Panc1 (cell line): ENCODE data around the gene NT5DC3. TPM values are rescaled to one million over a fixed set of nuclear protein-coding genes. Genes with fewer than 3 reads are reported as not detected.

Source experiments
- ATAC-seq: fragments of 200-7000 bp; cut with Tn5 transposase; 2 replicates; pipeline ENCODE4 v1.9.1; 2020; ENCODE audit warnings: mild to moderate bottlenecking, moderate library complexity
- BruUV-seq: library from RNA; stranded (reverse); fragments of 400-500 nt; replicated peaks from 2 replicates; lab custom pipeline; 2021; lab: Mats Ljungman, UMichigan
- CTCF ChIA-PET: fragments of 300-600 bp; sonication (Branson Sonifier 250); formaldehyde crosslinking; loops from one replicate; lab custom pipeline; 2022; ENCODE audit warnings: antibody characterized with exemption; lab: Charles Lee
- POLR2A ChIA-PET: fragments of 300-600 bp; sonication (Branson Sonifier 250); formaldehyde crosslinking; loops from one replicate; lab custom pipeline; 2022; ENCODE audit warnings: antibody characterized with exemption; lab: Charles Lee
- DNase-seq: peaks from one replicate; pipeline ENCODE4 v3.0.0-alpha.2; 2010; ENCODE audit warnings: low read depth, low spot score
- H3K27ac ChIP-seq: 2 replicates; pipeline ENCODE4 v1.5.1; 2011; ENCODE audit warnings: mild to moderate bottlenecking, low read length, inconsistent platforms
- H3K27me3 ChIP-seq: fragments of 200-500 bp; sonication (Bioruptor generic); 2 replicates; pipeline ENCODE4 v1.6.0; 2014; ENCODE audit warnings: low read length, inconsistent platforms; ENCODE audit not compliant: control insufficient read depth, insufficient read depth
- H3K36me3 ChIP-seq: fragments of 200-500 bp; sonication (Bioruptor generic); 2 replicates; pipeline ENCODE4 v1.5.1; 2014; ENCODE audit warnings: inconsistent platforms, mild to moderate bottlenecking, low read length, moderate library complexity; ENCODE audit not compliant: control insufficient read depth, insufficient read depth
- H3K4me1 ChIP-seq: 2 replicates; pipeline ENCODE4 v1.5.1; 2011; ENCODE audit warnings: inconsistent platforms, mild to moderate bottlenecking, low read length, moderate library complexity; ENCODE audit not compliant: control insufficient read depth, insufficient read depth
- H3K4me3 ChIP-seq, 2 experiments: 2 replicates each; pipeline ENCODE4 v1.5.1; 2011 to 2012; ENCODE audit warnings: low read depth in 2 of 2, low read length in 2 of 2, mild to moderate bottlenecking in 2 of 2, inconsistent platforms in 1 of 2, moderate library complexity in 1 of 2
- H3K9me3 ChIP-seq: fragments of 200-500 bp; sonication (Bioruptor generic); 2 replicates; pipeline ENCODE4 v1.5.1; 2014; ENCODE audit warnings: low read depth, mild to moderate bottlenecking, inconsistent platforms, low read length, moderate library complexity; ENCODE audit not compliant: control insufficient read depth, insufficient read depth
- CTCF ChIP-seq: fragments of 450-650 bp; IDR thresholded peaks from 2 replicates; pipeline ENCODE4 v1.5.1; 2017; ENCODE audit warnings: mild to moderate bottlenecking
- POLR2AphosphoS5 ChIP-seq: IDR thresholded peaks from 2 replicates; pipeline ENCODE4 v1.6.1; 2012; ENCODE audit warnings: mild to moderate bottlenecking, low read depth, low read length, moderate library complexity
- SIN3A ChIP-seq: IDR thresholded peaks from 2 replicates; pipeline ENCODE4 v1.6.1; 2012; ENCODE audit warnings: low read depth, mild to moderate bottlenecking, low read length, moderate library complexity, borderline replicate concordance; ENCODE audit not compliant: insufficient read depth
- TCF7L2 ChIP-seq: IDR thresholded peaks from 2 replicates; pipeline ENCODE4 v1.6.1; 2011; ENCODE audit warnings: mild to moderate bottlenecking, low read depth, low read length, inconsistent platforms
- in situ Hi-C: cut with HindIII; loops from 2 replicates; pipeline ENCODE4 v1.10.0; 2016; ENCODE audit warnings: low sequenced_read_pairs, low pct_unique_long_range_greater_than_20kb
- intact Hi-C: fragments of 100-400 bp; cut with micrococcal nuclease; formaldehyde crosslinking; loops from one replicate; pipeline ENCODE4 v1.10.0; 2022; ENCODE audit not compliant: unreplicated experiment
- total RNA-seq: library from RNA; stranded (reverse); gene quantifications from one replicate; pipeline ENCODE4 v1.2.1, GENCODE V29; 2021; ENCODE audit not compliant: unreplicated experiment
- TF ChIP-seq, protein P1 (sequence below), 2 experiments: IDR thresholded peaks; 2 replicates each; pipeline ENCODE4 v1.6.1; 2011 to 2012; ENCODE audit warnings: low read depth in 2 of 2, control low read depth in 1 of 2, low read length in 1 of 2, mild to moderate bottlenecking in 1 of 2, moderate library complexity in 1 of 2; ENCODE audit not compliant: insufficient read depth in 1 of 2

The NT5DC3 gene
- total RNA-seq, 1 experiment from 2014 or later = 24.9 TPM

DNA sequence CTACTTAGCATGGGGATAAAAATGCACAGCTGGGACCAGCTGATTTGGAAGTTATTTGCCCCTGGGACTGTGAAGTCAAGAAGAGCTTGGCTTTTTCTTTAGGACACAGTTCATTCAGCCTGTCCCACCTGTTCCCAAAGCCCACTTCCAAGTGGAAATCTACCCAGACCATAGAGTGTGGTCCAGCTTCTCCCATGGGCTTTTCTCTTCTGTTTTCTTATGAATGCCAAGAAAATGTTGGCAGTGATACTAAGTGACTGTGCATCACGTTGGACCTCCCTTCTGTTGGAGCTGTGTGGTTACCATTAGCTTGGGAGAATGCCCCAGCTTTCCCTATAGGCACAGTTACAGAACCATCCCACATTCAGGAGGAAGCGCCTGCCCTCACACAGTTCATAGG, 89.4 kb downstream of the NT5DC3 start:
- ATAC-seq (no peak), DNase-seq (no peak)
- Histone ChIP-seq H3K36me3 (no peaks in the 10 kb centered on the region), H3K4me3 (no peak overlapping the region), H3K9me3 (no peaks in the 10 kb centered on the region), H3K27me3 (no peaks in the 10 kb centered on the region), H3K27ac (no peak overlapping the region), H3K4me1 (no peaks in the 10 kb centered on the region)
- ChIA-PET CTCF (no interaction called here), POLR2A (interaction anchor here (0.6 kb wide), 1 partner anchor 1450 kb away, joined by 3 read pairs; no protein-coding TSS in a partner anchor)
- TF ChIP-seq CTCF (no peak), POLR2AphosphoS5 (no peak), TCF7L2 (no peak), SIN3A (no peak)
- TF ChIP-seq, protein P1, sequence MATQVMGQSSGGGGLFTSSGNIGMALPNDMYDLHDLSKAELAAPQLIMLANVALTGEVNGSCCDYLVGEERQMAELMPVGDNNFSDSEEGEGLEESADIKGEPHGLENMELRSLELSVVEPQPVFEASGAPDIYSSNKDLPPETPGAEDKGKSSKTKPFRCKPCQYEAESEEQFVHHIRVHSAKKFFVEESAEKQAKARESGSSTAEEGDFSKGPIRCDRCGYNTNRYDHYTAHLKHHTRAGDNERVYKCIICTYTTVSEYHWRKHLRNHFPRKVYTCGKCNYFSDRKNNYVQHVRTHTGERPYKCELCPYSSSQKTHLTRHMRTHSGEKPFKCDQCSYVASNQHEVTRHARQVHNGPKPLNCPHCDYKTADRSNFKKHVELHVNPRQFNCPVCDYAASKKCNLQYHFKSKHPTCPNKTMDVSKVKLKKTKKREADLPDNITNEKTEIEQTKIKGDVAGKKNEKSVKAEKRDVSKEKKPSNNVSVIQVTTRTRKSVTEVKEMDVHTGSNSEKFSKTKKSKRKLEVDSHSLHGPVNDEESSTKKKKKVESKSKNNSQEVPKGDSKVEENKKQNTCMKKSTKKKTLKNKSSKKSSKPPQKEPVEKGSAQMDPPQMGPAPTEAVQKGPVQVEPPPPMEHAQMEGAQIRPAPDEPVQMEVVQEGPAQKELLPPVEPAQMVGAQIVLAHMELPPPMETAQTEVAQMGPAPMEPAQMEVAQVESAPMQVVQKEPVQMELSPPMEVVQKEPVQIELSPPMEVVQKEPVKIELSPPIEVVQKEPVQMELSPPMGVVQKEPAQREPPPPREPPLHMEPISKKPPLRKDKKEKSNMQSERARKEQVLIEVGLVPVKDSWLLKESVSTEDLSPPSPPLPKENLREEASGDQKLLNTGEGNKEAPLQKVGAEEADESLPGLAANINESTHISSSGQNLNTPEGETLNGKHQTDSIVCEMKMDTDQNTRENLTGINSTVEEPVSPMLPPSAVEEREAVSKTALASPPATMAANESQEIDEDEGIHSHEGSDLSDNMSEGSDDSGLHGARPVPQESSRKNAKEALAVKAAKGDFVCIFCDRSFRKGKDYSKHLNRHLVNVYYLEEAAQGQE (IDR thresholded peaks at IDR 0.05; ENCODE audit: insufficient read depth in 1 of 2, low read depth in 2 of 2, low read length in 1 of 2) = no peak
- in situ Hi-C loops (no loop called here), intact Hi-C loops (no loop called here)
- BruUV-seq = no TSS peak

DNA sequence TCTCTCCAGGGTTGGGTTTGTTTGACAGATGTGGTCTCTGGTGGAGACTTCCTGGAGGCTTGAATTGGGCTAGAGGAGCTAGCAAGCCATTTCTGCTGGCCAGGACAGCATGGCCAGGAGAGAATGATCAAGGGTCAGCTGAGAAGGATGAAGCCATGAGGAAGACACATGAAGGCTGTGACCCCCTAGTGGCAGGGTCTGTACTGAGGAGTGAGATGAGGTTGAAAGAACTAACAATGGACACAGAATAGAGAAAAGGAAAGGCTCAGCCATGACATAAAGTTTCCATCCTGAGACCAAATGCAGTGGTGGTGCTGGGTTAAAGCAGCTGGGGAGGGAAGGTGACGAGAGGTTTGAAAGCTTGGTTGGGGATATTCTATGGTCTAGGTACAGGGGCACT, 89.9 kb downstream of the NT5DC3 start:
- no TSS peak for BruUV-seq
- DNase-seq (no peak), ATAC-seq (peak; percentile 54)
- Histone ChIP-seq H3K36me3 (no peaks in the 10 kb centered on the region), H3K4me1 (no peaks in the 10 kb centered on the region), H3K27me3 (no peaks in the 10 kb centered on the region), H3K27ac (no peak overlapping the region), H3K9me3 (no peaks in the 10 kb centered on the region), H3K4me3 (no peak overlapping the region)
- intact Hi-C loops (no loop called here), in situ Hi-C loops (no loop called here)
- ChIA-PET CTCF (no interaction called here), POLR2A (interaction anchor here (0.6 kb wide), 1 partner anchor 1450 kb away, joined by 3 read pairs; no protein-coding TSS in a partner anchor)
- TF ChIP-seq TCF7L2 = no peak
- no peak for TF ChIP-seq SIN3A
- TF ChIP-seq POLR2AphosphoS5 = no peak
- TF ChIP-seq, protein P1 (IDR thresholded peaks at IDR 0.05; ENCODE audit: insufficient read depth in 1 of 2, low read depth in 2 of 2, low read length in 1 of 2) = no peak
- TF ChIP-seq CTCF = no peak
